Progenitor cell of endocrine pancreas (in vitro differentiated cells): ENCODE measurements around the gene ORC6. TPM values are rescaled to one million over a fixed set of nuclear protein-coding genes. Genes with fewer than 3 reads are reported as not detected.

Experiments
- DNase-seq: peaks from one replicate; pipeline ENCODE4 v3.0.0; 2021; ENCODE audit warnings: low spot score; ENCODE audit not compliant: unreplicated experiment
- H3K27ac Mint-ChIP-seq: 2 replicates; pipeline ENCODE4 v1.8.0; 2021; ENCODE audit warnings: mild to moderate bottlenecking, moderate library complexity, mixed read lengths
- H3K27me3 Mint-ChIP-seq: 2 replicates; pipeline ENCODE4 v1.8.0; 2021; ENCODE audit warnings: mixed read lengths
- H3K36me3 Mint-ChIP-seq: 2 replicates; pipeline ENCODE4 v1.8.0; 2022; ENCODE audit warnings: mixed read lengths; ENCODE audit not compliant: insufficient read depth
- H3K4me1 Mint-ChIP-seq: 2 replicates; pipeline ENCODE4 v1.8.0; 2021; ENCODE audit warnings: low read depth, mixed read lengths
- H3K4me3 Mint-ChIP-seq: 2 replicates; pipeline ENCODE4 v1.8.0; 2021; ENCODE audit warnings: low read depth, mild to moderate bottlenecking, moderate library complexity, mixed read lengths
- H3K9me3 Mint-ChIP-seq: 2 replicates; pipeline ENCODE4 v1.8.0; 2021; ENCODE audit warnings: low read depth, mixed read lengths
- CTCF ChIP-seq: fragments of 200-600 bp; sonication (generic); IDR thresholded peaks from one replicate; pipeline ENCODE4 v1.5.0; 2021; ENCODE audit warnings: antibody characterized with exemption, mild to moderate bottlenecking; ENCODE audit not compliant: unreplicated experiment
- total RNA-seq: library from RNA; stranded (reverse); gene quantifications from 2 replicates; pipeline ENCODE4 v1.2.1, GENCODE V29; 2021

ORC6 gene
- total RNA-seq, 1 donor from 2014 or later: 41.7 TPM

- no peaks in the 10 kb centered on the region for H3K36me3 Mint-ChIP-seq
- no peaks in the 10 kb centered on the region for H3K27me3 Mint-ChIP-seq
- no peak overlapping the region for H3K27ac Mint-ChIP-seq
- no peak overlapping the region for H3K4me3 Mint-ChIP-seq
- no peak for TF ChIP-seq CTCF
- H3K4me1 Mint-ChIP-seq: no peaks in the 10 kb centered on the region
- no peak for DNase-seq
- H3K9me3 Mint-ChIP-seq: peaks cover 5% of the 10 kb centered on the region
Measured at GRCh38 chr16:46727630-46728029, 38.2 kb downstream of the ORC6 start.

GRCh38 chr16:46728806-46729205 lies 39.3 kb downstream of the ORC6 start:
- no peaks in the 10 kb centered on the region for H3K4me1 Mint-ChIP-seq
- no peak overlapping the region for H3K27ac Mint-ChIP-seq
- TF ChIP-seq CTCF: no peak
- DNase-seq: no peak
- peaks cover 5% of the 10 kb centered on the region for H3K9me3 Mint-ChIP-seq
- no peaks in the 10 kb centered on the region for H3K36me3 Mint-ChIP-seq
- H3K4me3 Mint-ChIP-seq: no peak overlapping the region
- no peaks in the 10 kb centered on the region for H3K27me3 Mint-ChIP-seq

- no peaks in the 10 kb centered on the region for H3K36me3 Mint-ChIP-seq
- no peak for DNase-seq
- no peak overlapping the region for H3K27ac Mint-ChIP-seq
- H3K4me1 Mint-ChIP-seq: no peaks in the 10 kb centered on the region
- no peak overlapping the region for H3K4me3 Mint-ChIP-seq
- peaks cover 5% of the 10 kb centered on the region for H3K9me3 Mint-ChIP-seq
- no peaks in the 10 kb centered on the region for H3K27me3 Mint-ChIP-seq
- no peak for TF ChIP-seq CTCF
Measured at GRCh38 chr16:46729326-46729995, 40.0 kb downstream of the ORC6 start.

GRCh38 chr16:46730126-46730525 lies 40.7 kb downstream of the ORC6 start:
- DNase-seq: no peak
- Mint-ChIP-seq H3K4me3 (no peak overlapping the region), H3K27me3 (no peaks in the 10 kb centered on the region), H3K27ac (no peak overlapping the region), H3K4me1 (no peaks in the 10 kb centered on the region), H3K9me3 (peaks cover 2% of the 10 kb centered on the region), H3K36me3 (no peaks in the 10 kb centered on the region)
- TF ChIP-seq CTCF: no peak

GRCh38 chr16:46730801-46731690 lies 41.6 kb downstream of the ORC6 start:
- Mint-ChIP-seq H3K9me3 (no peaks in the 10 kb centered on the region), H3K4me1 (no peaks in the 10 kb centered on the region), H3K27me3 (no peaks in the 10 kb centered on the region), H3K27ac (no peak overlapping the region), H3K36me3 (no peaks in the 10 kb centered on the region), H3K4me3 (no peak overlapping the region)
- no peak for TF ChIP-seq CTCF
- DNase-seq: no peak
